ENCODE measurements around the gene IFNAR1. TPM values are rescaled to one million over a fixed set of nuclear protein-coding genes. Genes with fewer than 3 reads are reported as not detected.
"Not testable (repeated sequence)": the region's sequence is repeated elsewhere in the genome, so short reads cannot be mapped to it uniquely, and the experiment has no call there.

The IFNAR1 gene
- total RNA-seq, 4 donors from 2014 or later = 28.9 to 44.1 (median 31.9) TPM

- Histone ChIP-seq H3K27me3 (no peaks in the 10 kb centered on the region), H3K36me3 (no peaks in the 10 kb centered on the region), H3K9me3 (no peaks in the 10 kb centered on the region), H3K27ac (no peak overlapping the region), H3K4me1 (no peaks in the 10 kb centered on the region), H3K4me3 (no peak overlapping the region)
- TF ChIP-seq POLR2A (IDR thresholded peaks at IDR 0.05) (no peak), POLR2AphosphoS5 (IDR thresholded peaks at IDR 0.05) (no peak)
- ATAC-seq = no peak
- 33 to 39% methylated on average over 6 of the region's 6 CpGs for WGBS, 2 donors (ENCODE audit: low coverage in 1 of 2)
Observed at GRCh38 chr21:33317145-33317544, 7.6 kb upstream of the IFNAR1 start.

DNA sequence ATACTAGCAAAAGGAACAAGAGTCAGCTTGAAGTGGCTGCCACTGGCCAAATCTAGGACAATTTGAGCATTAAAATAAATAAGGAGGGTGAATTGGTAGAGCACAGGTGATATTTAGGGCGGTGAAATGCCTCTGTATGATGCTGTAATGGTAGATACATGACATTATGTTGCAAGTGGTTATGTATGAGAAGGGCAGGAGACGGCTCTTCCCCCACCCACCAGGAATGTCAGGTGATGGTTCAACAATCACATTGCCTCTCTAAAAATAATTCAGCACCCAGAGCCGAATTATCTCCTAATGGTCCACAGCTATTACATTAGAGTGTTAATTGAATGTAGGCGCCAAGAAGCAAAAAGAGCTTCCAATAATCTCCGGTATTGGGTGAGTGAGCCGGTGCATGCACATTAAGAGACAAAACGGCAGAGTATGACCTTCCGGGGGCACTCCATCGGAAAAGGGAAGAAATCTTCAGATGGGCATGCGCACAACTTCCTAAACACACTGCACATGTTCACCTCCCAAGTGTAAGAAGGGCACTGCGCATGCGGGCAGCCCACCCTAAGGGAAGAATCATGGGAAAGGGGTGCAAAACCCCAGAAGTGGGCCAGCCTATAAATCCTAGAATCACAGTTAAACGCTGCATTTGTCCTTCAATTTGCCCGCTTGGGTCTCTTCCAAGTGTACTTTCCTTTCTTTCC, 6.8 kb upstream of the IFNAR1 start:
- no peak for ATAC-seq
- Histone ChIP-seq H3K9me3 (no peaks in the 10 kb centered on the region), H3K4me1 (no peaks in the 10 kb centered on the region), H3K27ac (no peak overlapping the region), H3K36me3 (no peaks in the 10 kb centered on the region), H3K4me3 (no peak overlapping the region), H3K27me3 (no peaks in the 10 kb centered on the region)
- 87 to 88% methylated on average over 10 to 12 of the region's 14 CpGs for WGBS, 2 donors (ENCODE audit: low coverage in 1 of 2)
- TF ChIP-seq CTCF (IDR thresholded peaks at IDR 0.05) (no peak), POLR2A (IDR thresholded peaks at IDR 0.05) (no peak), EP300 (IDR thresholded peaks at IDR 0.05) (no peak), POLR2AphosphoS5 (IDR thresholded peaks at IDR 0.05) (no peak)

- H3K27ac ChIP-seq, H3K9me3 ChIP-seq, H3K36me3 ChIP-seq, H3K4me3 ChIP-seq, ATAC-seq, H3K4me1 ChIP-seq, H3K27me3 ChIP-seq: not testable (repeated sequence)
- TF ChIP-seq POLR2AphosphoS5 (IDR thresholded peaks at IDR 0.05) = peak; percentile 47
- WGBS, 2 donors (ENCODE audit: low coverage in 1 of 2) = 76 to 77% methylated on average over 6 to 16 of the region's 17 CpGs
Observed at GRCh38 chr21:33321005-33321404, 3.8 kb upstream of the IFNAR1 start.

DNA sequence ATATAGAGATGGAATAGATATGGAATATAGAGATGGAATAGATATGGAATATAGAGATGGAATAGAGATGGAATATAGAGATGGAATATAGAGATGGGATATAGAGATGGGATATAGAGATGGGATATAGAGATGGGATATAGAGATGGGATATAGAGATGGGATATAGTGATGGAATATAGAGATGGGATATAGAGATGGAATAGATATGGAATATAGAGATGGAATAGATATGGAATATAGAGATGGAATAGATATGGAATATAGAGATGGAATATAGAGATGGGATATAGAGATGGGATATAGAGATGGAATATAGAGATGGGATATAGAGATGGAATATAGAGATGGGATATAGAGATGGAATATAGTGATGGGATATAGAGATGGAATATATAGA, 1.2 kb upstream of the IFNAR1 start:
- peaks cover 6 to 22% (median 20%) of the 10 kb centered on the region in 3 donors for H3K4me1 ChIP-seq
- peak overlapping the region in 1 of 2 donors; percentile 98 for H3K4me3 ChIP-seq
- H3K9me3 ChIP-seq, ATAC-seq, H3K27me3 ChIP-seq, H3K36me3 ChIP-seq: not testable (repeated sequence)
- peak overlapping the region in 3 of 4 donors; percentile 98 for H3K27ac ChIP-seq

DNA sequence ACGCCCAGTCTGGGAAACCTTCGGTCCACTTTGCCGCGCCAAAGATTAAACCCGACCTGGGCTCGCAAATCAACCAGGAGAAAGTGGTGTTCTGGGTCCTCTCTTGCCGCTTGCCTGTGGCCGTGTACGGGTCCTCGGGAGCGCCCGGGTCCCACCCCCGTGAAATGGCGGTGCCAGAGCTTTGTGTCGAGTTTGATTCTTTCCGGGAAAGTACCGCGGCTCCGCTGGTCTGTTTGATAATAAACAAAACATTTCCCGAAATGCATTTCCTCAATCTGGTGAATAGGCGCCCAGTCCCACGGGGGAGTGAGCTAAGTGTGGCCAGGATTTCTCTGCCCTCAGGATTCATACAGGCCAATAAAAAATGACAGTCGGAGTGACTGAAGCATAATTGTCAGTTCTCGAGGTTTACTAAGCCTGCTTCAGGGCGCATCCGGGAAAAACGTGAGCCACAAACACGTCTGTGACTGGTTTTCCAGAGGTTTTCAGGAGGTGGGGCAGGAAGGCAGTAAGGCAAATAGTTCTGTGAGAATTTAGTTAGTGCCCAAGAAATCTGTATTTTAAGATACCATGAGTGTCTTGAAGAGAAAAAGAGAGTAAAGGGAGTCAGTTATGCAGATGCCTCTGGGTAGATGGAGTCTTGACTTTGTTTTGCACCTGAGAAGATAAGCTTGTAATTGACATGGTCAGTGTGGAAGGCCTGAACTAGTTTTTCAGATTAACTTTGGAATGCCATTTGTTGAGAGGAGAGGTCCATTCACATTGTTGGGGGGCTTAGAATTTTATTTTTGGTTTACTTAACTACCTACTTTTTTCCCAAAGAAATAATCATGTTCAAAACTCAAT, 675 bp downstream of the IFNAR1 start:
- Histone ChIP-seq H3K4me1 (peaks cover 6 to 28% (median 20%) of the 10 kb centered on the region in 3 donors), H3K4me3 (peak overlapping the region; percentile 69 to 98), H3K9me3 (no peaks in the 10 kb centered on the region), H3K36me3 (no peaks in the 10 kb centered on the region), H3K27me3 (no peaks in the 10 kb centered on the region), H3K27ac (peak overlapping the region; percentile 81 to 98 (median 98))
- peak; percentile 42 for ATAC-seq
- WGBS, 2 donors (ENCODE audit: low coverage in 1 of 2) = 0% methylated on average over 3 to 10 of the region's 28 CpGs
- TF ChIP-seq POLR2AphosphoS5 (IDR thresholded peaks at IDR 0.05) (peak; percentile 74), CTCF (IDR thresholded peaks at IDR 0.05) (no peak), POLR2A (IDR thresholded peaks at IDR 0.05) (no peak)

- ATAC-seq = no peak
- Histone ChIP-seq H3K27me3 (no peaks in the 10 kb centered on the region), H3K4me3 (no peak overlapping the region), H3K36me3 (peaks cover 0 to 17% of the 10 kb centered on the region in 2 donors), H3K4me1 (peaks cover 6 to 32% (median 20%) of the 10 kb centered on the region in 3 donors), H3K27ac (no peak overlapping the region), H3K9me3 (no peaks in the 10 kb centered on the region)
- 67 to 72% methylated on average over 1 to 3 of the region's 3 CpGs for WGBS, 2 donors (ENCODE audit: low coverage in 1 of 2)
- TF ChIP-seq POLR2A (IDR thresholded peaks at IDR 0.05) (no peak), EP300 (IDR thresholded peaks at IDR 0.05) (no peak), POLR2AphosphoS5 (IDR thresholded peaks at IDR 0.05) (no peak), CTCF (IDR thresholded peaks at IDR 0.05) (no peak)
Observed at GRCh38 chr21:33327326-33327725, 2.6 kb downstream of the IFNAR1 start.
